CD4-positive, alpha-beta T cell treated with Interleukin-6 at 100 ng/mL for 8 hours (primary cell): ENCODE measurements around the gene DYNLT4.
"Not testable (repeated sequence)": the region's sequence is repeated elsewhere in the genome, so short reads cannot be mapped to it uniquely, and the experiment has no call there.

Experiments
- DNase-seq: peaks from one replicate; pipeline ENCODE4 v3.0.0-alpha.2; 2020; ENCODE audit warnings: mixed read lengths, low spot score

Gene DYNLT4, protein sequence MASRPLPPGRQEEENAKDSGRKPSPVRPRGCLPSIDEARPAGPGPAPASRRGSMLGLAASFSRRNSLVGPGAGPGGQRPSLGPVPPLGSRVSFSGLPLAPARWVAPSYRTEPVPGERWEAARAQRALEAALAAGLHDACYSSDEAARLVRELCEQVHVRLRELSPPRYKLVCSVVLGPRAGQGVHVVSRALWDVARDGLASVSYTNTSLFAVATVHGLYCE

DNA sequence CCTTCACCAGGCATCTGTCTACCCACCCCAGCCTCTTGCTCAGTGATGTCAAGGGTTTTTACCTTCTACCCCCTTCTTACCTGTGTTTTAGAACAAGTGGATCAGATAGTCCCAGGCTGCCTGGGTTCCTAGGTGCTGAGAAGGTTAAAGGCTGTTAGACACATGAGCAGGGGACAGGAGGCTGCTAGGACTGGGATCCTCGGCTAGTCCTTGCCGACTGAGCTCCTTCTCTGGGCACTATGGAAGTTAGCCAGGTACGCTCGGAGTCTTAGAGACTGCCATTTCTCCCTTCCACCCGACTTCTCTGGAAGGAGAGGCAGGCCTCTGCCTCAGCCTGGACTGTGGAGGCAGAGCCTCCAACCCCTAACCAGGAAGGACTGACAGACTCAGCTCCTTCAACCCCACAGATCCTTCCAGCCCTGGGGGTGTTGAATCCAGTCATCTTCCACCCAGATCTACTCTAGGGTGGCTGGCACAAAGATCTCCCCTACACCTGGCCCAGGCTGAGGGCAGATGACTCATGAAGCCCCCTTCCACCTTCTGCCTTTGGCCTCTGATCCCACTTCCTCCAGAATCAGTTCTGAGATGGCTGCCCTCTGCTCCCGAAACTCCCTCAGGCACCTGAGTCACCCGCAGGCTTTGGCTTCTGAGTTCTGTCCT lies at the start of gene DYNLT4:
Gene DYNLT4, minus strand, starts transcription at position 648 of the 660 bp plus-strand sequence. CDS start 683 bp downstream, outside the sequence.
- DNase-seq, result no peak

DNA sequence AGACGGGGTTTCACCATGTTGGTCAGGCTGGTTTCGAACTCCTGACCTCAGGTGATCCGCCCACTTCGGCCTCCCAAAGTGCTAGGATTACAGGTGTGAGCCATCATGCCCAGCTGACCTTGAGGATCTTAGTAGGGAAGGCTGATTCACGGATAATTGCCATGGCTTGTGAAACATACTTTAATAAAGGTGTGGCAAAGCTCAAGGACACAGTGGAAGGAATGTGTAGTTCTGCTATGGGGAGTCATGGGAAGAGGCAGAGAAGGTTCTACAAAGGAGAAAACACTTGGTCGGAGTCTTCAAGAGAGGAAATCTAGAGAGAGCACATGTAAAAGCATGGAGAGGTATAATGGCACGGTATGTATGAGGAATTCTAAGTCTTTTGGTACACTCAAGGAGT lies 48.6 kb upstream of the DYNLT4 start:
- DNase-seq, result no peak

DNA sequence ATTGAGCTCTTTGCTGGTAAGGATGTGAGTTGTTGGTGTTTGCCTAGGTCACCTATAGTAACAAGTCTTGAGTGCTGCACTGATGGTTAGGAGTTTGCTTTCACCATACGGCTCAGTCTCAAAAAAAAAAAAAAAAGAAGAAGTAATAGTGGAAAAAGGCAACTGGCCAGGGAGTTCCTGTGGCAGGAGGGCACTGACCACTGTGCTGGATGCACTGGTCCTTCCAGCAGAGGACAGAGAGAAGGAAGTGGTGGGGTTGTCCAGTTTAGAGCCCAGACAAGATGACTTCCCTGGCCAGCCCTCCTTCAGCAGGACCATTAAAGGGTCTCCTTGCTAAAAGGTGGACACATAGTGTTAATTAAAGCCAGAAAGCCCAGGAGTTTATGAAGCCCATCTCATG lies 47.8 kb upstream of the DYNLT4 start:
- no peak for DNase-seq

DNA sequence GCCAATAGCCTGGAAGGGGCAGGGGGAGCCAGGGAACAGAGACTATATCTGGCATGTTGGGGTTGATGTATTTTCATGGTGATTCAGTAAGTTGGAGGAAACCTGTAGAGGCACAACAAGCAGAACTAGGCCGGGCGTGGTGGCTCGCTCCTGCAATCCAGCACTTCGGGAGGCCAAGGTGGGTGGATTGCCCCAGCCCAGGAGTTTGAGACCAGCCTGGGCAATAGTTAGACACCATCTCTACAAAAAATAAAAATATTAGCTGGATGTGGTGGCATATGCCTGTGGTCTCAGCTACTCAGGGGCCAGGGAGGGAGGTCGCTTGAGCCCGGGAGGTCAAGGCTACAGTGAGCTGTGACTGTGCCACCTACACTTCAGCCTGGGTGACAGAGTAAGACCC lies 46.0 kb upstream of the DYNLT4 start:
- no peak for DNase-seq

DNA sequence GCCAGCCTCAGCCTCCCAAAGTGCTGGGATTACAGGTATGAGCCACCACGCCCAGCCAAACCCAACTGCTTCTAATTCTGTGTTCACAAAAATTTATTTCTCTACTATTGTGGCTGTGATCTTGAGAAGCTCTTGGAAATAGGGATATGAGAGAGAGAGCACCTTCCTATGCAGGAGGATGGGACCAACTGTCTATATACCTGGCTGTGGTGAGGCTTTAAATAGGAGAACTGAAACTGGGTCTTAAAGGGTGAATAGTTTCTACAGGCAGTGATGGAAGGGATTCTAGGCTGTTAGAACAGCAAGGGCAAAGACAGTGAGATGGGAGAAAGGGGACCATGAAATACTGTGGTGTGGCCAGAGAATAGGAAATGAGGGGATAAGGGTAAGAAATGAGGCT lies 44.2 kb upstream of the DYNLT4 start:
- no peak for DNase-seq

DNA sequence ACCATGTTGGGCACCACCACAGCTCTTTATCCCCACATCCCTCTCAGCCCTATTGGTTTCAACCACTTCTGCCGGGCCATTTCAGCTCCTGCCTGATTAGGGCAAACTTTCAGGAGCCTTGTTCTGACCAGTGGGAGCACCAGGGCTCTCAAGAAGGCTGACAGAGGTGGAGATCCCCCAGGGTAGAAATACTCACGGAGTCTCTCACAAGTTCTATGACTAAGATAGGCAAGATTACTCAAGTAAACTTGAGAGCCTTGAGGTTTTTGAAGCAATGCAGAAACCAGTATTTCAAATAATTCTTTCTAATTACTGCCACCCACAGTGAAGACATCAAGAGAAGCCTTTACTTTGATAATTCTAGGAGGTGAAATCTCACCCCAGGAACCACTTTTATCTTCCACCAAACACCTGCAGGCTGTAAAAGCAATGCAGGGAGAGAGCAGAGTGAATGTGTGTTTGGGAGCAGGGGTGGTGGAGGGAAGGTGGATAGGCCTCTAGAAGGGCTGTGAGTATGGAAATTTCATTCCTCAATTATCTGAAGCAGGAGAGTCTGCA lies 42.5 kb upstream of the DYNLT4 start:
- no peak for DNase-seq

DNA sequence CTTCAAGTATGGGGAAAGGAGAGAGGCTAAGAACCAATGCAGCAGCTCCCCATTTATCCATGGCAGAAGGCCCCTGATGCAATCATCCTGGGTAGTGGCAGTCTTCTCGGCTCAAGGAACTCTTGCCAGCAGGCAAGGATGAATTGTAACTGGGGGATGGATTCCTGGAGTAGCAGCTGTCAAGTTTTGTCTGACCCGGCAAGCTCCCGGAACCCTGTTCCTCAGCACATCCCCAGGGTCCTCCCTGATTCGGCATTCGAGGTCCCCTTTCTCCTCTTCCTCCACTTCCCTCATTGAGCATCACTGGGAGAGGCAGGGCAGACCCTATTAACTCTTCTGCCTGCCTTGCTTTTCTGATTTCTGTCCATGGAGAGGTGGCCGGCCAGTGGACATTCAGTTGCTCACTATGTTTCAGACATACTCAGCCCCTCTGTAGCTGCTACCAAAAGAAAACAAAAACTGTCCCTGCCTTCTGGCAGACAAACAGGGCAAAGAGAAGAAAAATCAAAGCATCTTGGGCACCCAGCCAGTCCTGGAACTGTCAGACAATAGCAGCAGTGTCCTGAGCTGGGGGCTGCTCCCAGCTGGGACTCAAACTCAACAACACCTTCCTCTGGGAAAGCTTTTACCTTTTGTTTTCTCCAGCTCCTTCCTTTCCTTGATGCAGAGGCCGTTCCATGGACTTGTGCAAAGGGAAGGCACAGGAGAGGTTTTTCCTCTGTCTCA lies 41.5 kb upstream of the DYNLT4 start:
- DNase-seq, result no peak

DNA sequence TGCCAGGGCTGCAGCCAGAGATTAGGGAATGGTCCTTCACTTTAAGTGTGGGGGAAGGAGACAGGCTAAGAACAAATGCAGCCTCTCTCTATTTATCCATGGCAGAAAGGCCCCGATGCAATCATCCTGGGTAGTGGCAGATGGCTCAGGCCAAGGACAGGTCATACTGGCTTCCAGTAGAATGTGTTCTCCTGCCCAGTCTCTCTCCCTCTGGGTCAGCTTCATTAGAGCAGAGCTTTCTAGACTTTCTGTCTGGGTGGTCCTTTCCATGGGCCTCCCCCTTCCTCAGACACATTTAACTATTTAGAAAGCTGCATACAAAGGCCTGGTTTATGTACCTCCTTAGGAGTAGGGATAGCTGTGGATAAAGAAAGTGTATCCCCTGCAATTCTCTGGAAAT lies 40.7 kb upstream of the DYNLT4 start:
- DNase-seq, result no peak

DNA sequence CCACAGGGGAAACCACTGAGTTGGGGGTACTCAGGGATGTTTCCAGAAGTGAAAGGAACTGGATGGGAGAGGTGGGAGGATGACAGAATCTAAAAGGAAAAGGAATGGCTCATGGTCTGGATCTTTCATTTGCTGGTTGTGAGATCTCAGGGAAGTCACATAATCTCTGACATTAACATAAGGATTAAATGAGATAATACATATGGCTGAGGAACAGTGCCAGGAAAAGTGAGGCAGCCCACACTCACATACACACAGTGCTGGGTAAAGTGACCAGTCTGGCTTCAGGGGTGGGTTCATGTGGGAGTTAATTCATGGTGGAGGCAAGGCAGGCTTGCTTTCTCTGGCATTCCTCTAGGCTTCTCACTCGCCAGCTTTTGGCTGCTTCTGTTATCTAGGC lies 39.8 kb upstream of the DYNLT4 start:
- no peak for DNase-seq

DNA sequence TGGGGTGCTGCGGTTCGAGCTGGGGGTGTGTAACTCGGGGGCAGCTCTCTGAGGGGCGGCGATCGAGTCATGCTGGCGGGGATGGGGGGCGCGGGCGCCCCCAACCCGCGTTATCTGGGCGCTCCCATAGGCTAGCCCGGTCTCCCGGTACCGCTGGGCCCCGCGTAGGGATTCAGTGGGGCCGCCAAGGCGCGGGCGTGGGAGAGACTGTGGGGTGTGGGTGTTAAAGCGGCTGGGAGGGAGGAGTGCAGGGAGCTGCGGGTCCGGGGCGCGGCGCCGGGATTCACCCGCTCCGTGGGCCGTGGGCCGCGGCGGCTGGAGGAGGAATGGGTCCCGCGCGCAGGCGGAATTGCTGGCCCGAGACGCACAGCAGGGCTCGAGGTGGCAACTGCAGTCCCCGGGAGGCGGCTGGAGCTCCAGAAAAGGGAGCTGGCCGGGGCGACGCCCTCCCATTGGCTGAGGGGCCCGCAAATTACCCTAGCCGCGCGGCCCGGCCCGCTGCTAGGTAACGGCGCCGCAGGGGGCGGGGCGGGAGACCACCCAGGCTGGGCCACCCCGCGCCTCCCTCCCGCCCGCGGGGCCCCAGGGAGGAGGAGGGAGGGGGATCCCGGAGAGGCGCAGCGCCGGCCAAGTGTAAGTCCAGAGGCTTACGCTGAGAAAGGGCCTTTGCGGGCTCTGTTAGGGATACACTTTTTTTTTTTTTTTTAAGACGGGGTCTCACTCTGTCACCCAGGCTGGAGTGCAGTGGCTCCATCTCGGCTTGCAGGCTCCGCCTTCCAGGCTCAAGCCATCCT lies 35.9 kb upstream of the DYNLT4 start, which contains the start of gene PTCH2:
Gene PTCH2, minus strand, starts transcription at position 392 of the 794 bp plus-strand sequence. Its CDS starts 321 bp downstream, at position 71.
- DNase-seq, result no peak

DNA sequence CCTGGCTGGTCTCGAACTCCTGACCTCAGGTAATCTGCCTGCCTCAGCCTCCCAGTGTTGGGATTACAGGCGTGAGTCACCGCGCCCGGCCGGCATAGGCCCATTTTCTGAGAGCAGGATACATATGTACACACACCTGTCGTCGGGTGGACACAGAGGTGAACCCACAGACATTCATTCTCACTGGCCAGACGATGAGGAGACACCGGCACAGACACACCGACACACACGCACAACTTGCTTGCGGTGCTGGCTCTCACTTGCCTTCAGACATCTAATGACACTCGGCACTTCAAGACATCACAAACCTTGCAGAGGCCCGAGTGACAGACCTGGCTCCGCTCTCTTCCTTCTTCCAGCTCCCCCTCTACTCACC lies 35.3 kb upstream of the DYNLT4 start:
- DNase-seq, result no peak

DNA sequence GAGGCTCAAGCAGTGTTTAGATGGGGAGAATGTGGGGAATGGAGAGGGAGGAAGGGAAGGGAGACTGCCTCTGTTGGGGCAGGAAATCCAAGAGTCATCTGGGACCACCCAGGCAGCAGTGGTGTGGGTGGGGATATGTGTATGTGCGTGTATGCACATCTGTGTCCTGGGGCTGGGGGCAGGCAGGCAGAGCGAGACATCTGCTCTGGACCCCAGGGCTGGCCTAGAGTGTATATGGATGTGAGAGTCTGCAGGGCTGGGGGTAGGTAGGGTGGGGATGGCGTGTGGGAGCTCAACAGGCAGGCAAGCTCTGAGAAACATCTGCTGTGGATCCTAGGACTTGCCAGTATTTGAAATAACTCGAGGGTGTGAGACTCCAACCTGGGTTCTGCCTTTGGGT lies 32.4 kb upstream of the DYNLT4 start:
- DNase-seq, result no peak

DNA sequence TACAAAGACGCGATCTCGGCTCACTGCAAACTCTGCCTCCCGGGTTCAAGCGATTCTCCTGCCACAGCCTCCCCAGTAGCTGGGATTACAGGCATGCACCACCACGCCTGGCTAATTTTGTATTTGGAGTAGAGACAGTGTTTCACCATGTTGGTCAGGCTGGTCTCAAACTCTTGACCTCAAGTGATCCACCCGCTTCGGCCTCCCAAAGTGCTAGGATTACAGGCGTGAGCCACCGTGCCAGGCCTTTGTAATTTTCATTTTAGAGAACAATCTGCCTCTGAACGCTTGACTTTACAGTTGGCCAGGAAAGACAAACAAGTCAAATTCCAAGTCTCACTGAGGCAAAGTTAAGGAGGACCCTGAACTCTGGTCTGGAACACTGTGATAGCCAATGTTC lies 31.1 kb upstream of the DYNLT4 start:
- not testable (repeated sequence) for DNase-seq

DNA sequence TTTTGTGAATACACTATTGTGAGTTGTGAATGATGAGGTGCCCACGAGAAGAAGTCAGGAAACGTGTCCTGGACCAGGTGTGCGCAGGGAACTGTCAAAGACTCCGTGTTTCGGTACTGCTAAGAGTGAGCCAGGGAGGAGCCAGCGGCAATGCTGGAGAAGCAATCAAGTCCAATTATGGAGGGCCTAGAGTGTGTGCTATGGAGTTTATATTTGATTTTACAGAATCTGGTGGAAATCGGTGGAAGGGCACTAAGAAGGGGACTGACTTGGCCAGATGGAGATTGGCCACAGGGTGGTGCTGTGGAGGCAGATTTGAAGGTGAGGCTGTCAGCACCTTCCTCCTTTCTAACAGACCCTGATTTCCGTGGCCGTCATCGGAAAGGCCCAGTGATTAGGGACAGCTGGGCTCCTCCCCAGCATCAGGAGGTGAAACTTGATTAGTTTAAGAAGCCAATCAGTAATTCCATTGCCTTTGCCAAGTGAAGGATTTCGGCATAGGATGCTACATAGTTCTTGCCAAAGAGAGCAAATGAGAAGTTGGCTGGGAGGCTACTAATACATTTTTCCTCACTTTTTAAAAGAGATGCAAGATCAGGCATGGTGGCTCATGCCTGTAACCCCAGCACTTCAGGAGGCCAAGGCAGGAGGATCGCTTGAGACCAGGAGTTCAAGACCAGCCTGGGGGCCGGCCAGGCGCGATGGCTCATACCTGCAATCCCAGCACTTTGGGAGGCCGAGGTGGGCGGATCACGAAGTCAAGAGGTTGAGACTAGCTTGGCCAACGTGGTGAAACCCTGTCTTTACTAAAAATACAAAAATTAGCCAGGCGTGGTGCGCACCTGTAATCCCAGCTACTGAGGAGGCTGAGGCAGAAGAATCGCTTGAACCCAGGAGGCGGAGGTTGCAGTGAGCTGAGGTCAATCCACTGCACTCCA lies 28.9 kb upstream of the DYNLT4 start:
- peak; percentile 86 for DNase-seq

DNA sequence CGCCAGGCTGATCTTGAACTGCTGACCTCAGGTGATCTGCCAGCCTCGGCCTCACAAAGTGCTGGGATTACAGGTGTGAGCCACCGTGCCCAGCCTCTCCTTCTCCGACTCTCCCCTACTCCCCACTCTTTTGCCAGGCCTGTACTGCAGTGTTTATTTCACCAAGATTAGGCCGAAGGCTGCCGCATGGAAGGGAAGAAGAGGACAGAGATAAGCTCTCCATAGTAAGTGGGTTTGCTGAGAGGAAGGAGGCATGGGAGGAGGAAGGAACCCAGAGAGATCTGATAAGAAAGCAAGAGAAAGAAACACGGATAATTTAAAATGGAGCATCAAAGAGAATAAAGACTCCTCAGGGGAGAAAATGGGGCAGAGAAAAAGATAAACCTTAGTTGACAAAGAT lies 27.2 kb upstream of the DYNLT4 start:
- DNase-seq, result no peak

DNA sequence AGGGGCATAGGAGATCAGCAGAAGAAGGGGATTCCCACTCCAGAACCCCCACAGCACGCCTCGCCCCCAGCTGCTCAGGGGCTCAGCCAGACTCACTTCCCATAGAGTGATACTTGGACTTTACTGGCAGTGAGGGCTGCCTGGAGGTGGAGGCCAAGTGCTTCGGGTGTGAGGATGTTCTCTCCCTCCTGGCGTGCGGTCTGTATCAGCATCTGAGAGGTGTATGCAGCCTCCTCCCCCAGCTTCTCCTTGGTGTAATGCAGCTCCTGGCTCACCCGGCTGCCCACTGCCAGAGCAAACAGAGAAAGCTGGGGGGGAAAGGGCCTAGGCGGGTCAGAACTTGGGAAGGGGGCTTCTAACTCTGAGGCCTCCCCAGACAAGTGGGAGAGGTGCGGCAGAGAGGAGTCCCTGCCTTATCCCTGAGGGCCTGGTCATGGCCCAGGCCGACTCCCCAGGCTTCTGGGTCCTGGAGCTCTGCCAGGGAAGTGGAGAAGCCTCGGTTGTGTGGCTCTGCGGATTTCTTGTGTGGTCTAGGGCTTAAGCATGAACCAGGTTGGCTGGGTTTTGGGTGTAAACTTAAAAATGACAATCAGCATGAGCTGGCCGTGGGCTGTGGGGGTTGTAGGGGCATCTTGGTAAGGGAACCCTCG lies 25.0 kb upstream of the DYNLT4 start:
- no peak for DNase-seq

DNA sequence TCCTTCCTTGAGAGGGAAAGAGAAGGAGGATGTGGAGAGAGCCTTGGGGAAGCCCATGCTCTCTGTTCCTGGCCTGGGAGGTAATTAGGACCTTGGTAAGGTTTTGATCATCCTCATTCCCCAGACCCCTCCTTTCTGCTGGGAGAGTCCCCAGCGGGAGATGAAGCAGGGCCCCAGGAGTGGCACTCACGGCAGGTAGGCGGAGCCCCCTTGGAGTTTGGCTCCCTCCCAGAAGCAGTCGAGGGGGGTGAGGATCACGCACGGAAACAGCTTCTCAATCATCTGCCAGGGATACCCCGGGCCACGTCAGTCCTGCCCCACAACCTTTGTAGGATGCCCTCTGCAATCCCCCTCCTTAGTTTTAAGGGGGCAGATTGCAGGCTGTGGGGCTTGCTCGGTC lies 24.4 kb upstream of the DYNLT4 start:
- no peak for DNase-seq

DNA sequence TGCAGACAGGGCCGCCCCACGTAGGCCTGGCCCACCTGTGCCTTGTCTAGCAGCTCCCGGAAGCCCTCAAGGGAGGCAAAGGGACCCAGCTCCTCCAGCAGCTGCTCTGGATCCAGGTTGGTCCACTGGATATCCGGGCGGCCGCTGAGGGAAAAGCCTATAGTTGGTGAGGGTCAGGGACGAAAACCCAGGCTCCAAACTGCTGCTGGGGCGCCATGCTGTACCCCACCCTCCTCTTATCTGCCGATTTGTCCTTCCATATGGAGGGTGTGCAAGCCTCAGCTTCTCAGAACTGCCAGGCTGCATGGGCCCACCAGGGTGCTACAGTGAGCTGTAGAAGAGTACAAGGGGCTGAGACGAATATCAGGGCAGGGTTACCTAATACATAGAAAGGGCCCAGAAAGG lies 23.8 kb upstream of the DYNLT4 start:
- DNase-seq, result no peak

DNA sequence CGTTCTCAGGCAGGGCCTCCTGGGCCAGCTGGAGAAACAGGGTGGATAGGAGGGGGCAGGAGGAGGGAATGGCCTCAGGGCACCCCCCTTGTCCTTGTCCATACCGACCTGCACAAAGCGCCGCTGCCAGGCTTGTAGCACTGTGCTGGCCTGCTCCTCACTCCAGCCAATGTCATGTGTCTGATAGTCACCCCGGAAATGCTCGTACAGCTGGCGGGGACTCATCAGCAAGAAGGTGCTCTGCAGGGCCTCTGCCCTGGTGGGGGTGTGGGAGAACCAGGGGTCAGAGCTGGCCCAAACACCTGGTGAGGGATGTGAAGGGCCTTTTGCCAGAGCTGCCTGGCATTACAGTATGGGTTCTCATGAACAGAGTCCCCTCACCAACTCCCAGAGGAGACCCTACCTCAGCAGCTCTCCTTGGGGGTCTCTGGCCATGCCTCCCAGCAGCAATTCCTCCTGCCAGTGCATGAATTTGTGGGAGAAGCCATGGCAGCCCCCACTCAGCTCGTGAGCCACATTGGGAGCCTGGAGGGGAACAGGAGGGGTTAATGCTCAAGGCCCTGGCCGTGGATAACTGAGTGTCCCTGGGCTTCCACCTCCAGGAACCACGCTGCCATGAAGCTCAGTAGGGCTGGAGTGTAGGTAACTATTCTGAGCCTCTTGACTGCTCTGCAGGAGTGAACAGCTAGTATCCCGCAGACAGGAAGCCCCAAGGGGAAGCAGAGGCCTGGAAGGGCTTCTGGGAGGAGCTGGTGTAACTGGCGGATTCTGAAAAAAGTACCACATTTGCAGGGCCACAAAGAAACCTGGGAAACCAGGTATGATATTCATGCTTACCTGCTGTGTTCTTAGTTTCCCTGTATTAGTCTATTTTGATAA lies 22.6 kb upstream of the DYNLT4 start:
- DNase-seq, result no peak
